WI38 (cell line): Measurements from ENCODE around the gene MAPKAPK3.

Experiments used
- H3K4me3 ChIP-seq: 2 replicates; pipeline ENCODE4 v1.5.1; 2011; ENCODE audit warnings: low read depth, mild to moderate bottlenecking, control low read depth, low read length
- TF ChIP-seq, protein P1 (sequence below): IDR thresholded peaks from 2 replicates; pipeline ENCODE4 v1.5.1; 2012; ENCODE audit warnings: low read depth, mild to moderate bottlenecking, control low read depth, low read length

MAPKAPK3 gene

DNA sequence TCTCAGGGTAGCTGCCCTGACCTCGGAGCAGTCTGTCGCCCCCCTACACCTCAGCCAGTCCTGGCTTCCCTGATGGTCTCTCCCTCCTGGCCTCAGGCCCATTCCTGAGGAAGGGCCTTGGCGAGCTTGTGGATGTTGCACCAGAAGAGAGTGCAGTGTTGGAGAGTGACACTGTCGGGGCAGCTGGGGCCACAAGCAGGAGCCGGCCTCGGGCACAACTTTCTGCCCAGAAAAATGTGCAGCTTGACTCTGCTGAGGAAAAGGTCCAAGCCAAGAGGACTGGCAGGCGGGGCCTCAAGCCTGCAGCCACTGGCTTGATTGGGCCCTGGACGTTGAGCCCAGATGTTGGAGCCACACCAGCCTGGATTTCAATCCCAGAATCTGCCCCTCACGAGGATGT lies 34.9 kb upstream of the MAPKAPK3 start:
- TF ChIP-seq, protein P1, sequence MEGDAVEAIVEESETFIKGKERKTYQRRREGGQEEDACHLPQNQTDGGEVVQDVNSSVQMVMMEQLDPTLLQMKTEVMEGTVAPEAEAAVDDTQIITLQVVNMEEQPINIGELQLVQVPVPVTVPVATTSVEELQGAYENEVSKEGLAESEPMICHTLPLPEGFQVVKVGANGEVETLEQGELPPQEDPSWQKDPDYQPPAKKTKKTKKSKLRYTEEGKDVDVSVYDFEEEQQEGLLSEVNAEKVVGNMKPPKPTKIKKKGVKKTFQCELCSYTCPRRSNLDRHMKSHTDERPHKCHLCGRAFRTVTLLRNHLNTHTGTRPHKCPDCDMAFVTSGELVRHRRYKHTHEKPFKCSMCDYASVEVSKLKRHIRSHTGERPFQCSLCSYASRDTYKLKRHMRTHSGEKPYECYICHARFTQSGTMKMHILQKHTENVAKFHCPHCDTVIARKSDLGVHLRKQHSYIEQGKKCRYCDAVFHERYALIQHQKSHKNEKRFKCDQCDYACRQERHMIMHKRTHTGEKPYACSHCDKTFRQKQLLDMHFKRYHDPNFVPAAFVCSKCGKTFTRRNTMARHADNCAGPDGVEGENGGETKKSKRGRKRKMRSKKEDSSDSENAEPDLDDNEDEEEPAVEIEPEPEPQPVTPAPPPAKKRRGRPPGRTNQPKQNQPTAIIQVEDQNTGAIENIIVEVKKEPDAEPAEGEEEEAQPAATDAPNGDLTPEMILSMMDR, result no peak
- H3K4me3 ChIP-seq, result no peak overlapping the region

DNA sequence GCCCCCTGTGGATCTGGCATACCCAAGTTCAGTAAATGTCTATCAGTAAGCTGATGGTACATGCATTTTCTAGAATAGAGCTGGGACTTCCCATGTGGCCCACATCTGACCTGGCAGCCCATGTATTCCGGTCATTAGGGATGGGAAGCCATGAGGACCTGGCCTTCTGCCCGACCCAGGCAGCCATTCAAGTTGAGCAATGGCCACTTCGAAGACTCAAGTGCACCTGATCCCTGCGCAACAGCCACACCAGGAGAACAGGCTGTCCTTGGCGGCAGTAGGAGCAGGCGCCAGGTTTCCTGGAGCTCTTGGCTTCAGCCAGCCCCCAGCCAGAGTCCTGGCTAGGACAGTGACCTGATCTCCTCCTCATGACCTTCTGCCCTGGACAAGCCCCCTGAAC lies 33.1 kb upstream of the MAPKAPK3 start:
- H3K4me3 ChIP-seq, result no peak overlapping the region
- TF ChIP-seq, protein P1, result no peak

DNA sequence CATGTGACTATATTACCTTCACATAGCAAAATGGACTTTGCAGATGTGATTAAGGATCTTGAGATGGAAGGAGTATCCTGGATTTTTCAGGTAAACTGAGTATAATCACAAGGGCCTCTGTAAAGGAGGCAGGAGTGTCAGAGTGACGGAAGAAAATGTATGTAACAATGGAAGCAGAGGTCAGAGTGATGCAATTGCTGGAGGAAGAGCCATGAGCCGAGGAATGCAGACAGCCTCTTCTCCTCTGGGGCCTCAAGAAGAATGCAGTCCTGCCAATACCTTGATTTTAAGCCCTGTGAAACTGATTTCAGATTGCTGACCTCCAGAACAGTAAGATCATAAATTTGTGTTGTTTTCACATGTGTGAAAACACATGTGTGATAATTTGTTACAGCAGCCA lies 32.6 kb upstream of the MAPKAPK3 start:
- H3K4me3 ChIP-seq, result no peak overlapping the region
- TF ChIP-seq, protein P1, result no peak

DNA sequence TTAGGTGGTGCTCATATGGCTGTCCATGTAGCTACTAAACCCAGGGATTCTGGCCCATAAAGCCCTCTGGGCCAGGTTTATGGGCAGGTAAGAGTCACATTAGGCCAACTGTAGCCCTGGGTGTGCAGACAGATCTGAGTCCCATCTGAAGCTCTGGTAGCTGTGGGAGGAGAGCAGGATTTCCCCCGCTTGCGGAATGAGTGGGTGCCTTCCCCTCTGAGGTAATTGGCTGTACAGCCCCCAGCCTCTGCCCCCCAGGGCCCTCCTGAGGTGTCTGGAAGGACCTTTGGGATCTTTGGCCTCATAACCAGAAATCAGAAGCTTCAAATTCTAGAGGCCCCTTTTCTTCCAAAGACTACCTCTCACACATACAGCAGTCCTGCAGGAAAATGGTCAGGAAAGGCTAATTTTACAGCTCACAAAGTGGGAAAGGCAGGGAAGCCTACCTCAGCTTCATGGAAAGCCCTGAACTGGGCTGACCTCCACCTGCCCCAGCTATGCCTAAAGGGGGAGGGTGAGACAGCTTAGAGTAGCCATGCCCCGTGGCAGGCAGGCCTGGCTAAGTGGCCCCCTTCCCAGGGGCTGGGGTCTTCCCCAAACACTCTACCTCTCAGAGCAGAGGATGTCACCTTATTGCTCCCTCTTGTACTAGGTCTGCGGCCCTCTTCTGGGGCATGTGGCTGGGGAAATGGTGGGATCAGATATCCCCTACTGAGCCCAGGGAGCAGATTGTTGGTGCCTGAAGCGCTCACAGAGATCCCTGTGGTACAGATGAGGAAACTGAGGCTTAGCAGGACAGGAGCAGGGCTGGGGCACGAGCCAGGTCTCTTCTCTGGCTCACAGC lies 30.8 kb upstream of the MAPKAPK3 start:
- TF ChIP-seq, protein P1, result no peak
- no peak overlapping the region for H3K4me3 ChIP-seq

DNA sequence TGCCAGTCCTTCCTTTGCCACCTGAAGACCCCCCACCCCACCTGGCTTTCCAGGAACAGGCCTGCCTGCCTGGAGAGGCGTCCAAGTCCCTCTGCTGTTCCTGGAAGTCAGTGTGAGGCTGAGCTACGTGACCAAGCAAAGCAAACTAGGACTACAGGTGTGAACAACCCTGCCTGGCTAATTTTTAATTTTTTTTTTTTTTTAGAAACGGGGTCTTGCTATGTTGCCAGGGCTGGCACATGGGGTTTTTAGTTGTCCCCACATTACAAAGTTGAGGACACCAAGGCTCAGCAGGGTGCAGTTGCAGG lies 30.2 kb upstream of the MAPKAPK3 start:
- TF ChIP-seq, protein P1, result no peak
- no peak overlapping the region for H3K4me3 ChIP-seq

DNA sequence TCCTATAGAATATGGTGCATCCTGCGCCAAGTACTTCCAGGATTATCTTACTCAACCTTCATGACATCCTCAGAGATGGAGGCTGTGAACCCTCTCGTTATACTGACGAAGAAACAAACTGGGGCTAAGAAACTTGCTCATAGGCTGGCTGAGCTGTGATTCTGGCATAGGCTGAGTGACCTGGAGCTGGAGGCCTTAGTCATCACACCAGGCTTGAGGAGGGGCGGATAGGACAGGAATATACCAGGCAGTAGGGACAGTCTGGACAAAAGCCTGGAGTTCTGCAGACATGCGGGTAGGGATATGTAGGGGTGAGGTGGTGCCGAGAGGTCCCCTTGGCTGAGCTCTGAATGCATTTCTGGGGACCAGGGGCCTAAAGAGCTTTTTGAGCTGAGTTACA lies 29.6 kb upstream of the MAPKAPK3 start:
- no peak overlapping the region for H3K4me3 ChIP-seq
- TF ChIP-seq, protein P1, result no peak

DNA sequence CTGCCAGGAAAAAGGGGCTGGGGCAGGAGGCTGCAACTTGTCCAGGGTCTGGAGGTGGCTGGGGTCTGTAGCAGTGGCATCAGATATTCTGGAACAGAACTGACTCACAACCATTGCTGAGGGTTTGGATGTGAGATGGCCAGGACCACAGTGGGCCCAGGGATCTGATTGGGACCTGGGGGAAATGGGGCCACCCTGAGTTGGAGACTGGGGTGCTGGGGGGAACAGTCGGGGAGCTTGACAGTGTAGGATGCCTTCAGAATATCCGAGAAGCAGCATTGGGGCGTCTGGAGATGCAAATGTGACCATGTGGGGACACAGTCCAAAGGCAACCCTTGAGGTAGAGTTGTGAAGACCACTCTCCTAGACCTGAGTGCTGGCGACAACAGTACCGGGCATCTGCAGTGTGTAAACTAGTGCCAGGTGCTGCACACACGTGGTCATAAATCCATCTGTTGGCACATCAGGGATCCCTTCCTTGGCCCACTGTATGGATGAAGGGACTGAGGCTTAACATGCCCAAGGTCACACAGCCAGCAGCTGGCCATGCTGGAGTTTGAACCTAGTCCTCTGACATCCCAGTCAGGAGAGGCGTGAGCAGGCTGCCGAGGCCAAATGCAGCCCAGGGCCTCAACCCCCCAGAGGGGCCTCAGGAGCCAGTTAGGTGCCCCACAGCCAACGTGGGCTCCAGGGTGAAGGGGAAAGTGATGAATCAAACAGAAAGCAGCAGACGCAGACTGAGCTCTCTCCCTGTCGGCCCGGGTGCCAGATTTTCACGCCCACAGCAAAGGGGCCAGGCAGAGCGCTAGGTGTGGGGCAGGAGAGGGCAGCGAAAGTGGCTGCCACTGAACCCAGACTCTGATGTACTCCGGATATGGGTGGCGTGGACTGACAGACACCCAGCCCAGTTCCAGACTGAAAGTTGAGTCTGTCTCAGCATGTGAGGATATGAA lies 28.9 kb upstream of the MAPKAPK3 start:
- TF ChIP-seq, protein P1, result no peak
- no peak overlapping the region for H3K4me3 ChIP-seq
